Measurements from ENCODE around the gene PRND. TPM values are rescaled to one million over a fixed set of nuclear protein-coding genes. Genes with fewer than 3 reads are reported as not detected.
A peak's percentile ranks its signal among the peaks of the same experiment; 100 is the strongest.

PRND gene
- polyA plus RNA-seq, 3 donors: not detected

GRCh38 chr20:4763723-4764510 is 42.2 kb downstream of the PRND start:
- H3K27me3 ChIP-seq (ENCODE audit: control insufficient read depth in 2 of 2, insufficient read depth in 2 of 2, low read length in 2 of 2): no peaks in the 10 kb centered on the region
- H3K9me3 ChIP-seq (replicated peaks in 1 of 2; ENCODE audit: control insufficient read depth in 1 of 2, insufficient read depth in 1 of 2, low read length in 2 of 2): no peaks in the 10 kb centered on the region
- H3K36me3 ChIP-seq (replicated peaks in 1 of 2; ENCODE audit: control insufficient read depth in 1 of 2, insufficient read depth in 2 of 2, low read length in 2 of 2): no peaks in the 10 kb centered on the region
- H4K20me1 ChIP-seq (ENCODE audit: insufficient read depth, low read length): no peaks in the 10 kb centered on the region
- WGBS (ENCODE audit: insufficient coverage): no CpG with 5 or more reads among the region's 3 CpGs
- peaks cover 61 to 70% of the 10 kb centered on the region in 2 donors for H3K4me1 ChIP-seq (ENCODE audit: control insufficient read depth in 1 of 2, insufficient read depth in 2 of 2, low read length in 2 of 2)
- peak overlapping the region; percentile 18 to 77 (median 49) for H3K27ac Mint-ChIP-seq
- no peak overlapping the region for H3K4me2 ChIP-seq (replicated peaks; ENCODE audit: extremely low read depth, low read length, poor library complexity, severe bottlenecking)
- intact Hi-C loops (cut with micrococcal nuclease): no loop called here
- no peak overlapping the region for H2AFZ ChIP-seq (ENCODE audit: insufficient read depth, low read depth, low read length, poor library complexity, severe bottlenecking)
- H3K27me3 Mint-ChIP-seq (ENCODE audit: low read depth in 3 of 3): peaks cover 0 to 2% (median 0%) of the 10 kb centered on the region in 3 donors
- TF ChIP-seq CTCF (IDR thresholded peaks at IDR 0.05): no peak
- peak overlapping the region in 1 of 2 donors; percentile 95 for H3K27ac ChIP-seq (ENCODE audit: low read depth in 1 of 2, low read length in 2 of 2)
- no peak overlapping the region for H3K4me3 Mint-ChIP-seq
- H3K4me1 Mint-ChIP-seq: peaks cover 66% of the 10 kb centered on the region
- H3K36me3 Mint-ChIP-seq: peaks cover 0 to 2% of the 10 kb centered on the region in 2 donors
- no peaks in the 10 kb centered on the region for H3K79me2 ChIP-seq (ENCODE audit: insufficient read depth, low read length)
- no peak overlapping the region for H3K9ac ChIP-seq (ENCODE audit: insufficient read depth, low read length, poor library complexity, severe bottlenecking)
- no peaks in the 10 kb centered on the region for H3K9me3 Mint-ChIP-seq
- H3K4me3 ChIP-seq (replicated peaks in 1 of 3; ENCODE audit: low read depth in 2 of 3, low read length in 3 of 3): no peak overlapping the region
- peak; percentile 64 to 84 (median 80) for DNase-seq

GRCh38 chr20:4764805-4765204 is 43.1 kb downstream of the PRND start:
- H3K4me1 Mint-ChIP-seq: peaks cover 63% of the 10 kb centered on the region
- H3K27ac ChIP-seq (ENCODE audit: low read depth in 1 of 2, low read length in 2 of 2): peak overlapping the region in 1 of 2 donors; percentile 95
- WGBS (ENCODE audit: insufficient coverage): no CpG with 5 or more reads among the region's 1 CpG
- H3K4me3 Mint-ChIP-seq: no peak overlapping the region
- no peaks in the 10 kb centered on the region for H4K20me1 ChIP-seq (ENCODE audit: insufficient read depth, low read length)
- H3K27me3 ChIP-seq (ENCODE audit: control insufficient read depth in 2 of 2, insufficient read depth in 2 of 2, low read length in 2 of 2): no peaks in the 10 kb centered on the region
- no peak overlapping the region for H3K4me2 ChIP-seq (replicated peaks; ENCODE audit: extremely low read depth, low read length, poor library complexity, severe bottlenecking)
- peaks cover 0 to 2% of the 10 kb centered on the region in 2 donors for H3K36me3 Mint-ChIP-seq
- H3K27ac Mint-ChIP-seq: peak overlapping the region in 5 of 7 donors; percentile 32 to 94 (median 65)
- intact Hi-C loops (cut with micrococcal nuclease): no loop called here
- peaks cover 61 to 68% of the 10 kb centered on the region in 2 donors for H3K4me1 ChIP-seq (ENCODE audit: control insufficient read depth in 1 of 2, insufficient read depth in 2 of 2, low read length in 2 of 2)
- peak overlapping the region in 1 of 3 experiments; percentile 22 for H3K4me3 ChIP-seq (replicated peaks in 1 of 3; ENCODE audit: low read depth in 2 of 3, low read length in 3 of 3)
- TF ChIP-seq CTCF (IDR thresholded peaks at IDR 0.05): no peak
- peaks cover 0 to 2% (median 0%) of the 10 kb centered on the region in 3 donors for H3K27me3 Mint-ChIP-seq (ENCODE audit: low read depth in 3 of 3)
- H3K9me3 Mint-ChIP-seq: no peaks in the 10 kb centered on the region
- H2AFZ ChIP-seq (ENCODE audit: insufficient read depth, low read depth, low read length, poor library complexity, severe bottlenecking): no peak overlapping the region
- H3K9me3 ChIP-seq (replicated peaks in 1 of 2; ENCODE audit: control insufficient read depth in 1 of 2, insufficient read depth in 1 of 2, low read length in 2 of 2): no peaks in the 10 kb centered on the region
- H3K36me3 ChIP-seq (replicated peaks in 1 of 2; ENCODE audit: control insufficient read depth in 1 of 2, insufficient read depth in 2 of 2, low read length in 2 of 2): no peaks in the 10 kb centered on the region
- no peak overlapping the region for H3K9ac ChIP-seq (ENCODE audit: insufficient read depth, low read length, poor library complexity, severe bottlenecking)
- H3K79me2 ChIP-seq (ENCODE audit: insufficient read depth, low read length): no peaks in the 10 kb centered on the region
- no peak for DNase-seq

Measured in CD14-positive monocyte (primary cell).